RWPE2 (cell line): ENCODE measurements around the gene ERBIN.

ENCODE experiments used
- ATAC-seq: fragments of 200-7000 bp; cut with Tn5 transposase; 3 replicates; pipeline ENCODE4 v1.9.1; 2021; ENCODE audit warnings: low read depth
- DNase-seq: peaks from one replicate; pipeline ENCODE4 v3.0.0-alpha.2; 2020; ENCODE audit warnings: low spot score
- H3K27ac ChIP-seq: fragments of 450-650 bp; 2 replicates; pipeline ENCODE4 v1.5.1; 2017; ENCODE audit warnings: mild to moderate bottlenecking; ENCODE audit not compliant: poor library complexity, severe bottlenecking
- H3K27me3 ChIP-seq: fragments of 250-450 bp; sonication (Bioruptor Pico); 2 replicates; pipeline ENCODE4 v1.5.1; 2021; ENCODE audit warnings: mild to moderate bottlenecking, moderate library complexity; ENCODE audit not compliant: insufficient read depth, poor library complexity, severe bottlenecking
- H3K36me3 ChIP-seq: fragments of 250-450 bp; sonication (Bioruptor Pico); 2 replicates; pipeline ENCODE4 v1.5.1; 2020; ENCODE audit warnings: low read depth, mild to moderate bottlenecking, moderate library complexity
- H3K4me1 ChIP-seq: fragments of 250-450 bp; sonication (Bioruptor Pico); 2 replicates; pipeline ENCODE4 v1.5.1; 2021; ENCODE audit warnings: mild to moderate bottlenecking, moderate library complexity; ENCODE audit not compliant: insufficient read depth, poor library complexity, severe bottlenecking
- H3K4me3 ChIP-seq: fragments of 250-450 bp; sonication (Bioruptor Pico); 2 replicates; pipeline ENCODE4 v1.5.1; 2021; ENCODE audit warnings: mild to moderate bottlenecking, moderate library complexity; ENCODE audit not compliant: severe bottlenecking
- H3K9me3 ChIP-seq: fragments of 250-450 bp; sonication (Bioruptor Pico); 2 replicates; pipeline ENCODE4 v1.5.1; 2021; ENCODE audit warnings: mild to moderate bottlenecking, moderate library complexity; ENCODE audit not compliant: severe bottlenecking
- CTCF ChIP-seq: fragments of 450-650 bp; IDR thresholded peaks from one replicate; pipeline ENCODE4 v1.5.1; 2017; ENCODE audit warnings: mild to moderate bottlenecking, moderate library complexity; ENCODE audit not compliant: poor library complexity, severe bottlenecking

Gene ERBIN

GRCh38 chr5:65923339-65923738 is 3.0 kb upstream of the ERBIN start:
- peaks cover 9% of the 10 kb centered on the region for H3K4me1 ChIP-seq
- H3K4me3 ChIP-seq: no peak overlapping the region
- no peak for TF ChIP-seq CTCF
- DNase-seq (no peak), ATAC-seq (no peak)
- H3K36me3 ChIP-seq: no peaks in the 10 kb centered on the region
- H3K27ac ChIP-seq: no peak overlapping the region
- H3K9me3 ChIP-seq: no peaks in the 10 kb centered on the region
- no peaks in the 10 kb centered on the region for H3K27me3 ChIP-seq

GRCh38 chr5:65924366-65925043 is 1.9 kb upstream of the ERBIN start:
- ATAC-seq: peak; percentile 17
- no peak for TF ChIP-seq CTCF
- DNase-seq: no peak
- no peaks in the 10 kb centered on the region for H3K9me3 ChIP-seq
- H3K27ac ChIP-seq: peak overlapping the region; percentile 96
- peaks cover 14% of the 10 kb centered on the region for H3K4me1 ChIP-seq
- no peaks in the 10 kb centered on the region for H3K27me3 ChIP-seq
- H3K36me3 ChIP-seq: no peaks in the 10 kb centered on the region
- peak overlapping the region; percentile 88 for H3K4me3 ChIP-seq

- peak overlapping the region; percentile 88 for H3K4me3 ChIP-seq
- H3K27me3 ChIP-seq: no peaks in the 10 kb centered on the region
- TF ChIP-seq CTCF: no peak
- ATAC-seq (peak; percentile 47), DNase-seq (peak; percentile 76)
- peaks cover 4% of the 10 kb centered on the region; the same call in 1 of the 2 replicates for H3K36me3 ChIP-seq
- peak overlapping the region; percentile 96 for H3K27ac ChIP-seq
- H3K4me1 ChIP-seq: peaks cover 10% of the 10 kb centered on the region
- no peaks in the 10 kb centered on the region for H3K9me3 ChIP-seq
Observed at GRCh38 chr5:65925044-65925600, 1.3 kb upstream of the ERBIN start.

- TF ChIP-seq CTCF: peak; percentile 82
- Histone ChIP-seq H3K9me3 (no peaks in the 10 kb centered on the region), H3K4me1 (peaks cover 11% of the 10 kb centered on the region), H3K36me3 (peaks cover 9% of the 10 kb centered on the region), H3K27me3 (no peaks in the 10 kb centered on the region), H3K27ac (peak overlapping the region; percentile 96), H3K4me3 (peak overlapping the region; percentile 88)
- peak; percentile 71 for ATAC-seq
- peak; percentile 80 for DNase-seq
Observed at GRCh38 chr5:65925601-65926275, 637 bp upstream of the ERBIN start.

GRCh38 chr5:65926893-65927292 is 518 bp downstream of the ERBIN start:
- Histone ChIP-seq H3K4me1 (peaks cover 14% of the 10 kb centered on the region), H3K27ac (peak overlapping the region; percentile 96), H3K36me3 (peaks cover 16% of the 10 kb centered on the region), H3K9me3 (no peaks in the 10 kb centered on the region), H3K4me3 (peak overlapping the region; percentile 88), H3K27me3 (no peaks in the 10 kb centered on the region)
- no peak for DNase-seq
- ATAC-seq: no peak
- TF ChIP-seq CTCF: no peak
